VCaP (cell line): ENCODE data around the gene CTSA.
"Not testable (repeated sequence)": the region's sequence is repeated elsewhere in the genome, so short reads cannot be mapped to it uniquely, and the experiment has no call there.

Source experiments
- H3K27ac ChIP-seq: fragments of 450-650 bp; 2 replicates; pipeline ENCODE4 v1.5.1; 2017
- CTCF ChIP-seq: fragments of 450-650 bp; conservative IDR thresholded peaks from 2 replicates; pipeline ENCODE4 v1.5.1; 2017; ENCODE audit warnings: mild to moderate bottlenecking, moderate library complexity

The CTSA gene

GRCh38 chr20:45897692-45898091 is 6.6 kb downstream of the CTSA start:
- no peak for TF ChIP-seq CTCF
- H3K27ac ChIP-seq = no peak overlapping the region

GRCh38 chr20:45898285-45898684 is 7.2 kb downstream of the CTSA start:
- TF ChIP-seq CTCF = no peak
- no peak overlapping the region for H3K27ac ChIP-seq

GRCh38 chr20:45899046-45899835 is 8.1 kb downstream of the CTSA start:
- TF ChIP-seq CTCF = no peak
- H3K27ac ChIP-seq = no peak overlapping the region

- not testable (repeated sequence) for H3K27ac ChIP-seq
Measured at GRCh38 chr20:45901332-45901731, 10.2 kb downstream of the CTSA start.

GRCh38 chr20:45902199-45902701 is 11.1 kb downstream of the CTSA start:
- H3K27ac ChIP-seq = no peak overlapping the region
- TF ChIP-seq CTCF = no peak

- no peak overlapping the region for H3K27ac ChIP-seq
- TF ChIP-seq CTCF = no peak
Measured at GRCh38 chr20:45904583-45905504, 13.7 kb downstream of the CTSA start.

GRCh38 chr20:45905505-45906079 is 14.5 kb downstream of the CTSA start:
- no peak overlapping the region for H3K27ac ChIP-seq
- TF ChIP-seq CTCF = no peak
